Globus pallidus (tissue), 1 donor: Measurements from ENCODE around the gene DLGAP4.

ENCODE experiments used
- DNase-seq: peaks from one replicate; pipeline ENCODE4 v3.0.0-alpha.2; 2015; ENCODE audit warnings: low spot score

The DLGAP4 gene

DNA sequence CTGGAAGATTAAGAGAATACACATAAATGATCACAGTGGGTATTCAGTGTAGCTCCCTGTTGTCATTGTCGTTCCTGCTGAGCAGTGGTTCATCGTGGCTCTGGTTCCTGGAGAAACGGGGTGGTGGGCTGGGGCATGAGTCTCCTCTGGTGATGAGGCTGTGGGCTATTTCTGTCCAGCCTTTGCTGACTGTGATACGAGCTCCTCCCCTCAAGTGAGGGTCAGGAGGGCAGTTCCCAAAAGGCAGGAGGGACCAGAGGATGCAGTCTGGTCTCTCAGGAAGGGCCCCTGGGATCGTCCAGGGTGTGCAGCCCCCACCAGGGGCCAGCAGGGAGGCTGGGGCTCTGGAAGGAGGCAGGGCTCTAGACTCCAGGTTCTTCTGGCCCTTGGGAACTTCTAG, 31.1 kb upstream of the DLGAP4 start:
- DNase-seq = no peak

DNA sequence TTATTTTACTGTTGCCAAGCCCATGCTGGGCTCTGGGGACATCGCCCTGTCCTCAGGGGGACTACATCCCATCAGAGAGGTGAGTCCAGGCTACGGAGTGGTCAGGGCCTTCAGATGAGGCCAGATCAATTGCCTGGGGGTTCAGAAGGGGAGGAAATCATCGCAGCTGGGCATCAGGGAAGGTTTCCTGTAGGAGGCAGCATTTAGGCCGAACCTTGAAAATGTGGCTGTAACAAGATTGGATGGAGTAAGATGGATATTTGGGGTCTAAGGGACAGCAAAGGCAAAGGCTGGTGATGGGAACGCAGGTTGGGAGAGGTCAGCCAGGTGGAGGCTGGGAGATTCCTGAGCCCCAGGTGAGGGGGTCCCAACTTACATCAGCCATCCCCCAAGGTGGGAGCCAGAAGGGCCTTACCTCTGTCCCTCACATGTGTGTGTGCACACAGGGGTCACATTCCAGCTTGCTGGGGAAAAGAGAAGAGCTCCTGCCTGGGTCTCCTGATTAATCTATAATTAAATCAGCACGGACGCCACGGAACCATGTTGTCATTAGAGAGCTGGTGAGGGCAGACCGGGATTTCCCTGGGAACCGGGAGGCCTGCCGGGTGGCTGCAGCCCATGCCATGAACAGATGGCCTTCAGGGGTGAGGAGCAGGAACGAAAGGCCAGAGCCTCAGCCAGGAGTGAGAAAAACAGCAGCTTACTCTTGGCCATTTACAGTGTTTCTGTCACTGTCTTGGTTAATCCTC, 30.5 kb upstream of the DLGAP4 start:
- DNase-seq = no peak

DNA sequence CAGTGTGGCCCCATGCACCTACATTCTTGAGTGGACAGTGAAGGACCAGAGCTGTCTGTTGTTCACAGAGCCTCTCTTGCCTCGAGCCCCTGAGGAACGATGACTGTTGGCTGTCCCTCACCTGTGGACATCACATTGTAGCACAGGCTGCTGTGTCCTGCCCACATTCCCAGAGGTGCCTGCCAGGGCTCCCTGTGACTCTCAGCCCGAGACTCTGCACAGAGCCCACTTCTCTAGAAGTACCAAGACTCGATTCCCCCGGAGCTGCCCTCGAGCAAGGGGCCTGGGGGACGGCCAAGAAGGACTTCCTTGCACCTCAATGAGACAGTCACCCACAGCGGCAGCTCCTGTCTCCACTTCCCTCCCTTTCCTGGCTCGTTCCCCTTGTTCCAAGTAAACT, 28.6 kb upstream of the DLGAP4 start:
- DNase-seq = no peak

DNA sequence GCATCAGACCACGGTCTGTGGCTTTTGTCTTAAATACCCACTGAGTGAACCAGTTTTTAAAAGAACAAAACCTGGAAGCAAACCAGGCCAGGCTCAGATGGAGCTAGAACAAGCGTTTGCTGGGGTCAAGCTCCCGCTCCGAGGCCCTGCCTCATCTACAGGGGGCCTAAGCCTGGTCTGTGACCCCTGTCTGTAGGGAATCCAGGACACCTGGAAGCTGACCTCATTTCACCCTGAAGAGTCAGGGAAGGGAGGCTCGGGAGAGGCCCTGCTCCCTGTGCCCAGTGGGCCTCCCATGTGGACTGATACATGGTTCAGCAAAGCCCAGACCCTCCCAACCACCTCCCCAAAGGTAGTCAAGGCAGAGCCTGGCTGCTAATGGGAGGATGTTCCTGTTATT, 26.8 kb upstream of the DLGAP4 start:
- DNase-seq = no peak

DNA sequence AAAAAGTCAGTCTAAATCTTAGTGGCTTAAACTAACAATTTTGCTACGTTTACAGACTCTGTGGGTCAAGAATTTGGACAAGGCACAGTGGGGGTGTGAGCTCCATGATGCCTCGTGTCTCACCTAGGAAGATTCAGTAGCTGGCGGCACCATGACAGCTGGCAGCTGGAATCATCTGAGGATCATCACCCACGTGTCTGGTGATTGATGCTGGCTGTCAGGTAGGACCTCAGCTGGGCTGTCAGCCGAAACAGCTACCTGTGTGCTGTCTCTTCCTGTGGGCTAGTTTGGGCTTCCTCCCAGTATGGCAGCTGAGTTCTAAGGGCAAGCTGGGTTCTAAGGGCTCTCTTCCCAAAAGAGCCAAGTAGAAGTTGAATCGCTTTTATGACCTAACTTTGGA, 26.4 kb upstream of the DLGAP4 start:
- DNase-seq = no peak

DNA sequence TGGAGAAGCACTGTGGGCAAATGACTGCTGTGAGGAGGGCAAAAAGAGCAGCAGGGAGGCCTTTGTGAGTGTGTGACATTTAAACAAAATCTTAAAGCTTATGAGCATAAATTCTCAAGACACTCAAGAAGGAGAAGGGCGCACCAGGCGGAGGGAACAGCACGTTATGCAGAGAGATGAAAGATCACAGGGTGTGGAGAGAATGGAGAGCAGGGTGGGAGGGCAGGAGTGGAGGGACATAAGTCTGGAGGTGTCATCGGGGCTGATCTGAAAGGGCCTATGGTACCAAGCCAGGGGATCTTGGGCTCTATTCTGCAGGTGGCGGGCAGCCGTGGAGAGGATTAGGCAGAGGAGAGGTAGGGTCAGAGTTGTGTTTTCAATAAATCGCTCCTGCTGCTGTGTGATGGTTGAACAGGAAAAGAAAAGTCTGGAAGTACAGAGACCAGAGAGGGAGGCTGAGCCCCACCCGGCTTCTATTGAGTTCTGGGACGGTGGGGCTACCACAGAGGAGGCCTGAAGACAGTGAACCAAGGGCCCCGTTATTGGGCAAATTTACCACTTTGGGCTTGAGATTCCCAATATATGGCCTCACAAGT, 24.3 kb upstream of the DLGAP4 start:
- DNase-seq = no peak

DNA sequence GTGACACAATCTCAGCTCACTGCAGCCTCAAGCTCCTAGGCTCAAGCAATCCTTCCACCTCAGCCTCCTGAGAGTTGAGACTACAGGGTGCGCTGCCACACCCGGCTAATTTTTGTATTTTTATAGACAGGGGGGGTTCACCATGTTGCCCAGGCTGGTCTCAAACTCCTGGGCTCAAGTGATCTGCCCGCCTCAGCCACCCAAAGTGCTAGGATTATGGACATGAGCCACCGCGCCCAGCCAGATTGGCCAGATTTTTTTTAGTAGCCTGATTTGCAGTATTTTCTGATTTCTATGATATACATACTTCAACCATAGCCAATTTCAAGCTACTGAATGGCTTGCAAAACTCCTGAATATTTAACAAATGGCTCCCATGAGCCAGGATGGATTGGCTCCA, 21.4 kb upstream of the DLGAP4 start:
- DNase-seq = no peak

DNA sequence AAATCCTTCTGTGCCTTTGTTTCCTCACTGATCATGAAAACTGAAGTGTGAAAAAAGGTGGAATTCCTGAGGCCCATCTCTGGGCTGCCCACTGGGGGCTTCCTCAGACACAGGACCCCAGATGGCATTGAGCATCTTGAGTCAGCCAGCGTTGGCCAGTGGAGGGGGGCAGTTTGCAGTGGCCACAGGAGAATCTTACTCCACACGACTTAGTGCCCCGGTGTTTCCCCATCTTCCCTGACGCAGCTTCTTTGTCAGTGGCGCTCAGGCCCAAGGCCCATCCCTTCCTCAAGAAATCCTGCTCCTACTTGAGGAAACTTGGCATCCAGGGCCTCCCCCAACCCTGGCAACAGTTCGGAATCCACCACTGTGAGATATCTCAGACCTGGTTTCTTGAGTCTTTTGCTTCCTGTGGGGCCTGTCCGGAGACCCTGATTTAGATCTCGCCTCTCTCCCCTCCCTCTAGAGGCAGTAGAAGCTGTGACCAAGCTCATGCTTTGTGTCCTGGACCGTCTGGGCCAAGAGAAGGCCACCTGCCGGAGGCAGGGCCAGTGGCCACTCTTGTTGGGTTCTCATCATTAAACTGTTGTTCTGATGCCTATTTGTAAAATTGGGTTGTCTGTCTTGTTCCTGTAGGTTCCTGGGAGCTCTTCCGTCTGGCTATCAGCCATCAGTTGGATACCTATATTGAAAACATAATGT, 20.2 kb upstream of the DLGAP4 start:
- DNase-seq = no peak

DNA sequence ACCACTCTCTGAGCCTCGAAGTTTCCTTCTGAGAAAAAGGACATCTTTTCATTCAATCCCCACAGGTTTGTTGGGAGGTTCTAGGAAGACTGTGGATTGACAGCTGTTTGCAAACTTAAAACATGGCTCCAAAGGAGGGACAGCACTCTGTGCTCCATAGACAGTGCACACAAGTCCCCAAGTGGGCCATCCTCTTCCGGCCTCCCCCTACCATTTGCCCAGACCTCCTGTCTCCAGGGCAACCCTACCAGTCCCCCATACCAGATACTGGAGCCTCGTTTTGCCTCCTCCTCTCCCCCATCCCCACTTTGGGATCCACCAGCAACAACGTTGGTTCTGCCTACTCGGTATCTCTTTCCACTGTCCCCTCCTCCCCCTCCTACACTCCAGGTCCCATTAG, 8.5 kb upstream of the DLGAP4 start:
- no peak for DNase-seq

DNA sequence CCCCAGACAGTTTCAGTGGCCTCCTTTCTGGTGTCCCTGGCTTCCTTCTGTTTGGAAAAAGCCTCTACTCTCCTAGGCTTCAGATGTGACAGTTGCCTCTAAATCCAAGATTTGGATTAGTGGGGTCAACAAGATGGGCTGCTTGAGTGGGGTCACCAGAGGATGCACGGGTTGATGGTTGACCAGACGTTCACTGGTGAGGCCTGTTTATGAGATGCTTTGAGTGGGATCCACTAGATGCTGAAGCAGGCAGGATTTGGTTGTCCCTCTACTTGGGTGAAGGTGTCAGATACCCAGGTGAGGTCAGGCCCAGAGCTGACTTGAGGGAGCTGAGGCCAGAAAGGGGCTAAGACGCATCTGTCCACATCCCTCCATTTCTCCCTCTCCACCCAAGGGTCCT, 8.1 kb upstream of the DLGAP4 start:
- no peak for DNase-seq

DNA sequence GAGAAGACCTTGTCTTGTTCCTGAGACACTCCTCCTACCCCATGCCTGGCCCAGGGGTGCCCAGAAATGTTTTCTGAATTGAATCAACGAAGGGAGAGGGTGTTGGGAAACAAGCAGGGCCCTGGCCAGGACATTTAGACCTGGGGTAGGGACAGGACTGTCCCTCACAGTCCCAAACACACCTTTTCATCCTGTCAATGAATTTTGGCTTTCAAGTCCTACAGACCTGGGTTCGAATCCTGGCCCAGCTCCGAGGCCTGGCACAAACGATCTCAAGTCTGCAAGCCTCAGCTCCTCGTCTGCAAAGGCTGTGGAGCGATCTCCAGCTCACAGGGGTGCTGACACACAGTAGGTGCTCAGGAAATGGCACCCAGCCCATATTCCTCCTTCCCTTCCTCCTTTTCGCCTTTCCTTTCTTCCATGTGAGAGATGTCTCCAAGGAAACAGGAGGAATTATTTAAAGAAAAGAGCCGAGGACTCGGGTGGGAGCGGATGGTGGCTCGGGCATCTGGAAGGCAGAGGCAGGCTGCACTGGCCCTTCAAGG, 7.3 kb upstream of the DLGAP4 start:
- DNase-seq = no peak

DNA sequence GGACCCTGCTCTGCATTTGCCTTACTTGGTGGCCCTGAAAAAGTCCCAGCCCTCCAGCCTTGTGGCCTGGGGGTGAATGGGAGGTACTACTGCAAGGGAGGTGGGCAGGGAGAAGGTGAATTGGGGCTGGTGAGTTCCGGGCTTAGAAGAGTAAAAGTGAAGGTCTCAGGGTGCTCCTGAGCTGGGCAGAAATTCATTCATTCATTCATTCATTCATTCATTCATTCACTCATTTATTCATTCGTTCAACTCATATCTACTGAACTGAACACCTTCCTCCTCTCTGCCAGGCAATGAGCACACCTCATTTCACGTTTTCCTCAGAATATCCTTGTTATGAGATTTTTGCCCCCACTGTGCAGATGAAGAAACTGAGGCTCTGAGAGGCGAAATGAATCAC, 6.7 kb upstream of the DLGAP4 start:
- no peak for DNase-seq

DNA sequence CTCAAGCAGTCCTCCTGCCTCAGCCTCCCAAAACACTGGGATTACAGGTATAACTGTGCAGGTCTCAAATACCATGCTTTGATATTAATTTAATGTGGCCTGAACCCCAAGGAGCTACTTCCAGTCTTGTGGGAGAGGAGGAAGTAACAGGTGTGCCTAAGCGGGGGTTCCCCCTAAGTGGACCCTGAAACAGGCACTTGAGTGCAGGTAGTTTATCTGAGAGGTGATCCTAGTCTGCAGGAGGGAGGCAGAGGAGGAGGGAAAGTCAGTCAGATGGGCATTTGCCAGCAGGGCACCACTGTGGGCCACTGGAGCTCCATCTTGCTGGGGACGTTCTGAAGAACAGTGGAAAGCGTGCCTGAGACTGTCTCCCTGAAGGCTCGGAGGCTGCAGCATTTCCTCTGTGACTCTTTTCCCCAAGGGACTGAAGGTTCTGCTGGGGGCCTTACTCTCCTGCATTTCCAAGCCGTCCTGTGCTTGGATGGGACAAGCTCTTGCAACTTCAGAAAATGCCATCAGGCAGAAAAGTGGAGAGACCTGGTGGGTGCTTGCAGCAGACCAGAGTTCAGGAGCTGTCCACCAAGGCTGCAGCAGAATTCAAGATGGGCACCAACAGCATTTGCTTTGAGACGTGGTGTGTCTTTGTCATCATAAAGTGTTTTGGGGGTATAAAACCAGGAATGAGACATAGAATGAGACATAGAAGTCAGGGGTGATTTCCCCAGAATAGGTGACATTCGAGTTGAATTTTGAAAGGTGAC, 4.6 kb upstream of the DLGAP4 start:
- no peak for DNase-seq

DNA sequence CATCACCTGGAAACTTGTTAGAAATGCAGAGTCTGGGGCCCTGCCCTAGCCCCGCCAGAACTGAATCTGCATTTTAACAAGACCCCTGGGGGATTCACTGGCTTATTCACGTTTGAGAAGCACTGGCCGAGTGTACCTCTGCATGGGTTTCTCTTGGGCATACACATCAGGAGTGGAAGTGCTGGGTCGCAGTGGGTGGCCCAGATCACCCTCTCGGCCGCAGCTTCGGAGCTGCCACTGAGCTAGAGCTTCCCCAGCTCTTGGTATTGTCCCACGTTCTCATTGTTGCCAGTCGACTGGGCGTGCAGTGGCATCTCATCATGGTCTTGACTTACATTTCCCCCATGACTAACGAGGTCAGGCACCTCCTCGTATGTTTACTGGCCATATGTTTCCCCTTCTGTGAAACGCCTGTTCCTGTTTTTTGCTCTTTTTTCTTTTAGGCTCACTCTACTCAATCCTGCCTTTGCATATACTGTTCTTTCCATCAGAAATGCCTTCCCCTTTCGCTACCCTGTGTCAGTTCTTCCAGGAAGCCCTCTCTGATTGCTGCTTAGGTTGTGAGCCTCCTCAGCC, 3.0 kb upstream of the DLGAP4 start:
- no peak for DNase-seq

DNA sequence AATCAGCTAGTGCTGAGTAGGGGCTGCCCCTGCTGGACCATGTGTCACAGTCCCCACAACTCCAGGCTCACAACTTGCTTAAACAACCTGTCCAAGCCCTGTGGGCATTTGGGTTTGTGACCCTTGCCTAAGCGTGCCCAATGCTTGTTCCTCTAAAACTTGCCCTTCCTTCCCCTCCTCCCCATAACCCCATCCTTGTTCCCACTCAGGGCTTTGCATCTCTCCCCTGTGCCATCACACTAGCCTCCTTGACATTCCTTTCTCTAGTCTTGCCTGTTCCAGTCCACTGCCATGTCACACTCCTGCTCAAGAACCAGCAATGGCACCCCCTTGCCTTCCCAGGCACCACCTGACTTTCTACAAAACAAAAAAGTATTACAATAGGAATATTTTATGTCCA, 2.3 kb upstream of the DLGAP4 start:
- no peak for DNase-seq

DNA sequence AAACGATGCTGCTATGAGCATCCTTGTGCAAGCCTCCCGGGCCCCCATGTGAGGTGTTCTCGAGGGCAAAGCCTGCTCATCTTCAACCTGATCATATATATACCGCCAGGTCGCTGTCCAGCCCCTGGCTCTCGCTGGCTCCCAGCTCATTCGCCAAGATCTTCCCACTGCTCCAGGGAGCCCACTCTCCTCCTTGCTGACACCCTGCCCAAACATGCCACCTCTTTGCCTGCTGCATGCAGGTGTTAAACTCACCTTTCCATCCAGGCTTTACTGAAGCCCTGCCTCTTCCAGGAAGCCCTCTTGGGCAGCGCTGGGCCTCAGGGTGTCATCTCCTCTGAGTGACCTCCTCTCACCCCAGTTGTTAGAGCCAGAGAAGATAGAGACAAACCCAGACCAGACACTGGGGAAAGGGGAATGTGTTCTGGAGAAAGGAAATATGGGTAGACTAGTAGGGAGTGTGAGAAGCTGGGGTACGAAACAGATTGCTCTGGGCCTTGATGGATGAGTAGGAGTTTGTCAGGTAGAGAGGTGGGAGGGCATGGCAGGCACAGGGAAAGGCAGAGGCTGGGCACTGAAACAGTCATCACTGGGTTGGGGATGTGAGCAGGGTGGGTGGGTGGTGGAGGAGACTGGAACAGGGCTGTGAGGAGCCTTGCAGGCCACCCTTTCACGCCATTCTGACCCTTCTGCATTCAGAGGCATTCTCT, 1.2 kb upstream of the DLGAP4 start:
- DNase-seq = no peak

DNA sequence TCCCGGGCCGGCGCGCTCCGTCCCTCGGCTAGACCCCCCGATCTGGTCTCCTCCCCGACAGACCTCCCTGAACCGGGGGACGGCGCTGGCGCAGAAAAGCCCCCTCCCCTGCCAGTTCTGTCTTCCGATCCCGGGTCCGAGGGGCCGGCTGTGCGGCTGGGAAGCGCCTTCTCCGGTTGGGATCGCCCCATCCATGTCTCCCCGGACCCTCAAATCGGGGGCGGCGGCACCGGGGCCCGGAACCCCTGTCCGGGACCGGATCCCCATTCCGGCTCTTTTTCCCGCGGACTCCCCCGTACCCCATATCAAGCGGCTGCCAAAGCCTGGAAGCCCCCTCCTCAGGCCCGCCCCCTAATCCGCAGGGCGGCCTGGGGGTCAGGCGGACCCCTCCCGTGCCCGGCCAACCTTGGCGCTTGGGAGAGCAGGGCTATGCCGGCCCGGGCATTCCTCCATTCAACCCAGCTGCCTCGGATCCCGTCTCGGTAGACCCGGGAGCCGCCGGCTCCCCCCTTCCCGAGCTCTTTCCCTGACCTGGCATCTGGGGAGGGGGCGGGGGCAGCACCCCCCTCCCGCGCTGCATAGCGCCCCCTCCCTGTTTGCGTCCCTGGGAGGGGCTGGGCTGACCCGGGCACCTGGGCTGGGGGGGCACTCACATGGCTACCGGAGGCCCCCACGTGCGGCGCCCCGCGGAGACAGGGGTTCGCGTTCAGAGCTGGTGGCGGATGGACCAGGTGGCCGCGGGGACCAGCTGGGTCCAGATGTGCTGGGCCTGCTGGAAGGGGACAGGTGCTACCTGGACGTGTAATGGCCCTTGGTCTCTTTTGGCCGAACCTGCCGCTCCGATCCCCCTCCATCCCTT, 643 bp downstream of the DLGAP4 start:
- DNase-seq = no peak

DNA sequence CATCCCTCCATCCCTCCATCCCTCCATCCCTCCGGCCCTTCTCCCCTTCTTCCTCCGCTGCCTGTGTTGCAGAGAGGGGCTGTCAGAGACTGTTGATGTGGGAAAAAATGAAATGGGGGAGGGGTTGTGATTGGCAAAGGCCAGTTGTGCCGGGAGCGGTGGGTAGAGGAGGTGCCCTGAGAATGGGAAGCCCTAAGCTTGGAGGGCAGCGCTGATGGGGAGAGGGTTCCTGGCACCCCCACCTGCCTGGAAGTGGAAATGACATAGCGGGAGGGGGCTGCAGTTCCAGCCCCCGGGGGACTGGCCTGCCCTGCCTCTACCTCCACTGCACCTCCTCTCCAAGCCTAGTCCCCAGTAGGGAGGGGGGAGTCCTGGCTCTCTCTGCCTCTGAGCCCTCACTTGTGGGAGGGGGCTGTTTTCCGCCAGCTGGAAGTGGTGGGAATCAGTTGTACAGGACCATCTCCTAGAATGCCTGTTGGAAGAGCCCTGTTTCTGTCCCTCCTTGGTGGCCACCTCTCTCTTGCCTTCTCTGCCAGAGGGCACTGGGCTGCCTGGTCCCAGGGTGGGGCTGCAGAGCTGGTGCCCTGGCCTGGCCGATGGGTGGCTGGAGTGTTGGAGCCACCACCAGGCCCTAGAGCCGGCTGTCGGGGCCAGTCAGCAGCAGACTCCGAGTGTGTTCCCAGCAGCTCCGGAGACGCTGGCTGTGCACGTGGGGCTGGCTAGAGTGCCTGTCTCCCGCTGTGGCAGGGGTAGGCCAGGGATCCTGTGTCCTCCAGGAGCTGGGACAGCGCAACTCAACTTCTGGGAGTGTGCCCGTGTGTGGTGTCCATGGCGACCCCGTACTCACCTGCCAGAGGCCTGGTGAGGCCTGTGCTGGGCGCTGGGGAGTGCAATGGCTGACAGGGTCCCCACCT, 1.5 kb downstream of the DLGAP4 start:
- no peak for DNase-seq

DNA sequence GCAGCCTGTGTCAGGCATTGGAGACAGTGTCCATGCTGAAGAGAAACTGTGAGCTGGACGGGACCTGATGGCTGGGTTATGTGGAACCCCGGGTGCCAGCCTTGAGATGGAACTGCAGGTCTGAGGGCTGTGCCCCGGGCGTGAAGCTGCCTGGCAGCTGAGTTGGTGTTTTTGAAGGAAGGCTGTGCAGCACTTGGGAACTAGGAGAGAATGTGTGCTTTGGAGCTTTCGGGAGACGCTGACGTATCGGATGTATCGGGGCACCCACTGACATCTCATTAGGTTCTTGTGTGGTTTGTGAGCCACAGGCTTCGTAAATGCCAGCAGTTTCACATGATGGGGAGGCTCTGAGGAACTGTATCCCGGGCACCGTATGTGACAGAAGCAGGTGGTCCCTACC, 2.2 kb downstream of the DLGAP4 start:
- no peak for DNase-seq
